ENCODE data around the gene PCDHB14.

GRCh38 chr5:141241496-141241895 is 18.4 kb downstream of the PCDHB14 start:
- TF ChIP-seq, protein P1, sequence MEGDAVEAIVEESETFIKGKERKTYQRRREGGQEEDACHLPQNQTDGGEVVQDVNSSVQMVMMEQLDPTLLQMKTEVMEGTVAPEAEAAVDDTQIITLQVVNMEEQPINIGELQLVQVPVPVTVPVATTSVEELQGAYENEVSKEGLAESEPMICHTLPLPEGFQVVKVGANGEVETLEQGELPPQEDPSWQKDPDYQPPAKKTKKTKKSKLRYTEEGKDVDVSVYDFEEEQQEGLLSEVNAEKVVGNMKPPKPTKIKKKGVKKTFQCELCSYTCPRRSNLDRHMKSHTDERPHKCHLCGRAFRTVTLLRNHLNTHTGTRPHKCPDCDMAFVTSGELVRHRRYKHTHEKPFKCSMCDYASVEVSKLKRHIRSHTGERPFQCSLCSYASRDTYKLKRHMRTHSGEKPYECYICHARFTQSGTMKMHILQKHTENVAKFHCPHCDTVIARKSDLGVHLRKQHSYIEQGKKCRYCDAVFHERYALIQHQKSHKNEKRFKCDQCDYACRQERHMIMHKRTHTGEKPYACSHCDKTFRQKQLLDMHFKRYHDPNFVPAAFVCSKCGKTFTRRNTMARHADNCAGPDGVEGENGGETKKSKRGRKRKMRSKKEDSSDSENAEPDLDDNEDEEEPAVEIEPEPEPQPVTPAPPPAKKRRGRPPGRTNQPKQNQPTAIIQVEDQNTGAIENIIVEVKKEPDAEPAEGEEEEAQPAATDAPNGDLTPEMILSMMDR (IDR thresholded peaks at IDR 0.05), result no peak
- TF ChIP-seq POLR2A (IDR thresholded peaks at IDR 0.05), result no peak
